ENCODE results near the gene CNTN6.

CNTN6 gene

DNA sequence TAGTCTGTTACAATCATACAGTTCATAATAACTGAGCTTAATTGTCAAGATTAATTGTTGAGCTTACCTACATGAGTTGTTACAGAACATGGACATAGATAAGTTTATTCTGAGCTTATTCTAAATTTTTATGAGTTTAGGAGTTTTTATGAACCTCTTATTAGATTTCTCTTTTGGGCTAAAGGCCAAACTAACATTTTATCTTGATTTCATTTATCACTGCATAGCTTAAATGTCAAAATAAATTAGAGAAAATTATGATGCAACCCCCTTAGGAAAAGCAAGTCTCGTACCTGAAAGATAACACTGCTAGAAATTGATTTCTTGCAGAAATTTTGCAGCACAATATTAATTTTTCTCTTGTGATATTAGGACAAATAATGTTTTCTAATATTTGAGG is 54.5 kb downstream of the CNTN6 start:
- TF ChIP-seq, protein P1, sequence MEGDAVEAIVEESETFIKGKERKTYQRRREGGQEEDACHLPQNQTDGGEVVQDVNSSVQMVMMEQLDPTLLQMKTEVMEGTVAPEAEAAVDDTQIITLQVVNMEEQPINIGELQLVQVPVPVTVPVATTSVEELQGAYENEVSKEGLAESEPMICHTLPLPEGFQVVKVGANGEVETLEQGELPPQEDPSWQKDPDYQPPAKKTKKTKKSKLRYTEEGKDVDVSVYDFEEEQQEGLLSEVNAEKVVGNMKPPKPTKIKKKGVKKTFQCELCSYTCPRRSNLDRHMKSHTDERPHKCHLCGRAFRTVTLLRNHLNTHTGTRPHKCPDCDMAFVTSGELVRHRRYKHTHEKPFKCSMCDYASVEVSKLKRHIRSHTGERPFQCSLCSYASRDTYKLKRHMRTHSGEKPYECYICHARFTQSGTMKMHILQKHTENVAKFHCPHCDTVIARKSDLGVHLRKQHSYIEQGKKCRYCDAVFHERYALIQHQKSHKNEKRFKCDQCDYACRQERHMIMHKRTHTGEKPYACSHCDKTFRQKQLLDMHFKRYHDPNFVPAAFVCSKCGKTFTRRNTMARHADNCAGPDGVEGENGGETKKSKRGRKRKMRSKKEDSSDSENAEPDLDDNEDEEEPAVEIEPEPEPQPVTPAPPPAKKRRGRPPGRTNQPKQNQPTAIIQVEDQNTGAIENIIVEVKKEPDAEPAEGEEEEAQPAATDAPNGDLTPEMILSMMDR (IDR thresholded peaks at IDR 0.05; ENCODE audit: extremely low read depth, insufficient read depth, missing control alignments) = no peak
- no peak for DNase-seq (ENCODE audit: low spot score)
- in situ Hi-C loops (cut with MboI; ENCODE audit: low pct_unique_long_range_greater_than_20kb, low sequenced_read_pairs, unreplicated experiment) = no loop called here

DNA sequence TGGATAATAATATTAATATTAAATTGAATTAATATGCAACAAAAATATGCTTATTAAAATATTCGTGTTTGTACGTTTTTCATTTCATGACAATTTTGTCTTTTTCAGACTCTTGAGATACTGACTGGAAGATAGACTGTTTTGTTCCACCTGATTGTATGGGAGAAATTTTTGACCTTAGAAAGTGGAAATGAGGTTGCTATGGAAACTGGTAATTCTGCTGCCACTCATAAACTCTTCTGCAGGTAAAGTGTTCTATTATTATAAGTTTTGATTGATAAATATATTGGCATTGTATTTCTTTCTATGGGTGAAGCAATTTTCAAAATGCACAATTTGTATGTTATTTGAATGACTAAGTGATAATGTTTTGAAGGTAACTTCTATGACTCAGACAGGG is 55.0 kb downstream of the CNTN6 start:
- in situ Hi-C loops (cut with MboI; ENCODE audit: low pct_unique_long_range_greater_than_20kb, low sequenced_read_pairs, unreplicated experiment) = no loop called here
- DNase-seq (ENCODE audit: low spot score) = no peak
- TF ChIP-seq, protein P1 (IDR thresholded peaks at IDR 0.05; ENCODE audit: extremely low read depth, insufficient read depth, missing control alignments) = no peak

GRCh38 chr3:1164101-1164500 is 71.3 kb downstream of the CNTN6 start:
- no peak for DNase-seq (ENCODE audit: low spot score)
- in situ Hi-C loops (cut with MboI; ENCODE audit: low pct_unique_long_range_greater_than_20kb, low sequenced_read_pairs, unreplicated experiment) = no loop called here
- TF ChIP-seq, protein P1 (IDR thresholded peaks at IDR 0.05; ENCODE audit: extremely low read depth, insufficient read depth, missing control alignments) = no peak

GRCh38 chr3:1171320-1171719 is 78.5 kb downstream of the CNTN6 start:
- DNase-seq (ENCODE audit: low spot score) = no peak
- TF ChIP-seq, protein P1 (IDR thresholded peaks at IDR 0.05; ENCODE audit: extremely low read depth, insufficient read depth, missing control alignments) = no peak
- in situ Hi-C loops (cut with MboI; ENCODE audit: low pct_unique_long_range_greater_than_20kb, low sequenced_read_pairs, unreplicated experiment) = no loop called here

DNA sequence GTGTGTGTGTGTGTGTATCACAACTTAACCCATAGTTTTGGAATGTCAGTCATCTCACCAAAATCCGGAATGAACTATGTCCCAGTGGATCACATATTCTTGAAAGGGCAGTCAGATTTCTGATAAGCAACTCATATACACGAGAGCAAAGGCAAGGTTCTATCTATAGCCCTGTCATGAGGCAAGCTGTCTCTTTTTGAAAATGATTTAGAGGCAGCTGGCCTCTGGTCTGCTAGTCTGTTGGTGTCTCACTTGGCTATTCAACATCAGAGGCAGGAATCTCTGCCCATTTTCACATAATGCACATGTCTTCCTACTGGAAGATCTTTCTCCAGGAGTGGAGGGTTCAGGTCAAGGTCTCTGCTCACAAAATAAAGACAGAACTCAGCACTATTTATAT is 79.8 kb downstream of the CNTN6 start:
- DNase-seq (ENCODE audit: low spot score) = no peak
- in situ Hi-C loops (cut with MboI; ENCODE audit: low pct_unique_long_range_greater_than_20kb, low sequenced_read_pairs, unreplicated experiment) = no loop called here
- TF ChIP-seq, protein P1 (IDR thresholded peaks at IDR 0.05; ENCODE audit: extremely low read depth, insufficient read depth, missing control alignments) = no peak

- TF ChIP-seq, protein P1 (IDR thresholded peaks at IDR 0.05; ENCODE audit: extremely low read depth, insufficient read depth, missing control alignments) = no peak
- in situ Hi-C loops (cut with MboI; ENCODE audit: low pct_unique_long_range_greater_than_20kb, low sequenced_read_pairs, unreplicated experiment) = no loop called here
- DNase-seq (ENCODE audit: low spot score) = no peak
Measured at GRCh38 chr3:1179146-1179545, 86.3 kb downstream of the CNTN6 start.
